HEK293T (cell line): Measurements from ENCODE around the gene FAM53B.

Experiments
- CTCF ChIA-PET: fragments of 350-600 bp; formaldehyde crosslinking; extraction: SDS; loops from one replicate; lab custom pipeline; 2021; ENCODE audit warnings: antibody characterized with exemption, inconsistent platforms; lab: Yijun Ruan, JAX
- POLR2A ChIA-PET: fragments of 350-600 bp; formaldehyde crosslinking; extraction: SDS; loops from one replicate; lab custom pipeline; 2020; ENCODE audit warnings: antibody characterized with exemption, inconsistent platforms; lab: Yijun Ruan, JAX
- DNase-seq: peaks from one replicate; pipeline ENCODE4 v3.0.0; 2012; ENCODE audit warnings: mixed read lengths; ENCODE audit errors: extremely low spot score
- ARNT ChIP-seq: fragments of 450-650 bp; IDR thresholded peaks from 2 replicates; pipeline ENCODE4 v1.6.1; 2017; ENCODE audit warnings: mild to moderate bottlenecking
- BHLHE40 ChIP-seq: fragments of 450-650 bp; IDR thresholded peaks from 2 replicates; pipeline ENCODE4 v1.6.1; 2016; ENCODE audit warnings: mild to moderate bottlenecking, moderate library complexity, borderline replicate concordance
- CTBP1 ChIP-seq: fragments of 450-650 bp; IDR thresholded peaks from 2 replicates; pipeline ENCODE4 v1.6.1; 2016; ENCODE audit warnings: borderline replicate concordance
- ELF4 ChIP-seq: fragments of 450-650 bp; IDR thresholded peaks from 2 replicates; pipeline ENCODE4 v1.6.1; 2017; ENCODE audit warnings: antibody characterized with exemption
- FOXA1 ChIP-seq: fragments of 450-650 bp; IDR thresholded peaks from 2 replicates; pipeline ENCODE4 v1.6.1; 2016; ENCODE audit warnings: mild to moderate bottlenecking
- FOXK2 ChIP-seq: fragments of 450-650 bp; IDR thresholded peaks from 2 replicates; pipeline ENCODE4 v1.6.1; 2016; ENCODE audit warnings: mild to moderate bottlenecking
- FOXM1 ChIP-seq: fragments of 450-650 bp; IDR thresholded peaks from 2 replicates; pipeline ENCODE4 v1.6.1; 2017; ENCODE audit warnings: mild to moderate bottlenecking, borderline replicate concordance
- HDGF ChIP-seq: fragments of 450-650 bp; IDR thresholded peaks from 2 replicates; pipeline ENCODE4 v1.6.1; 2017; ENCODE audit warnings: antibody characterized with exemption, borderline replicate concordance
- L3MBTL2 ChIP-seq: fragments of 450-650 bp; conservative IDR thresholded peaks from 2 replicates; pipeline ENCODE4 v1.6.1; 2016; ENCODE audit warnings: mild to moderate bottlenecking
- LEF1 ChIP-seq: fragments of 450-650 bp; IDR thresholded peaks from 2 replicates; pipeline ENCODE4 v1.6.1; 2017; ENCODE audit warnings: mild to moderate bottlenecking, borderline replicate concordance
- NFRKB ChIP-seq: fragments of 450-650 bp; IDR thresholded peaks from 2 replicates; pipeline ENCODE4 v1.6.1; 2016; ENCODE audit warnings: mild to moderate bottlenecking, moderate library complexity
- PKNOX1 ChIP-seq: fragments of 450-650 bp; IDR thresholded peaks from 2 replicates; pipeline ENCODE4 v1.6.1; 2016
- SP1 ChIP-seq: fragments of 450-650 bp; IDR thresholded peaks from 2 replicates; pipeline ENCODE4 v1.6.1; 2017
- SUZ12 ChIP-seq: fragments of 450-650 bp; IDR thresholded peaks from 2 replicates; pipeline ENCODE4 v1.6.1; 2016; ENCODE audit warnings: mild to moderate bottlenecking
- TARDBP ChIP-seq: fragments of 450-650 bp; IDR thresholded peaks from 2 replicates; pipeline ENCODE4 v1.6.1; 2016
- ZNF384 ChIP-seq: fragments of 450-650 bp; IDR thresholded peaks from 2 replicates; pipeline ENCODE4 v1.6.1; 2016

FAM53B gene

GRCh38 chr10:124725171-124725631, 19.0 kb downstream of the FAM53B start:
- CTCF ChIA-PET = no interaction called here
- TF ChIP-seq PKNOX1 (no peak), LEF1 (no peak), SP1 (no peak), ARNT (no peak), FOXK2 (no peak), BHLHE40 (no peak), SUZ12 (no peak), L3MBTL2 (no peak)
- no peak for DNase-seq
- POLR2A ChIA-PET = no interaction called here

GRCh38 chr10:124724279-124725027, 19.7 kb downstream of the FAM53B start:
- no peak for DNase-seq
- CTCF ChIA-PET = no interaction called here
- POLR2A ChIA-PET = no interaction called here
- TF ChIP-seq FOXM1 (no peak), CTBP1 (no peak), ELF4 (no peak), PKNOX1 (no peak), L3MBTL2 (no peak), FOXK2 (no peak), TARDBP (no peak), SUZ12 (no peak)

- ChIA-PET CTCF (no interaction called here), POLR2A (no interaction called here)
- TF ChIP-seq CTBP1 (no peak), ELF4 (no peak), L3MBTL2 (no peak), ZNF384 (no peak), PKNOX1 (no peak), HDGF (no peak), FOXA1 (no peak), BHLHE40 (no peak), NFRKB (no peak)
- DNase-seq = no peak
These were observed 20.4 kb downstream of the FAM53B start for GRCh38 chr10:124723826-124724225.

GRCh38 chr10:124722798-124723783, 21.1 kb downstream of the FAM53B start:
- ChIA-PET CTCF (interaction anchor here (0.7 kb wide), 1 partner anchor 10 kb away, joined by 4 read pairs; no protein-coding TSS in a partner anchor), POLR2A (no interaction called here)
- TF ChIP-seq ARNT (no peak), SUZ12 (no peak), SP1 (no peak)
- no peak for DNase-seq

- no peak for DNase-seq
- ChIA-PET CTCF (no interaction called here), POLR2A (no interaction called here)
- TF ChIP-seq SUZ12 (no peak), ELF4 (no peak), FOXA1 (no peak)
These were observed 22.7 kb downstream of the FAM53B start for GRCh38 chr10:124721330-124722045.

GRCh38 chr10:124719213-124719851, 24.8 kb downstream of the FAM53B start:
- ChIA-PET CTCF (interaction anchor here (1.2 kb wide), 1 partner anchor 11 kb away, joined by 5 read pairs; no protein-coding TSS in a partner anchor), POLR2A (no interaction called here)
- no peak for DNase-seq
- no peak for TF ChIP-seq HDGF
- no peak for TF ChIP-seq TARDBP
- TF ChIP-seq ZNF384 = no peak
- no peak for TF ChIP-seq L3MBTL2
- no peak for TF ChIP-seq FOXK2
- no peak for TF ChIP-seq FOXA1
- TF ChIP-seq SUZ12 = no peak
- no peak for TF ChIP-seq ARNT
- no peak for TF ChIP-seq ELF4
- no peak for TF ChIP-seq PKNOX1
- no peak for TF ChIP-seq NFRKB
- TF ChIP-seq BHLHE40 = no peak
- TF ChIP-seq FOXM1 = no peak
- no peak for TF ChIP-seq LEF1
- no peak for TF ChIP-seq SP1
- TF ChIP-seq CTBP1 = no peak
